Measurements from ENCODE around the gene UBTD2.

UBTD2 gene

GRCh38 chr5:172252501-172252900 is 31.1 kb downstream of the UBTD2 start:
- H3K4me3 ChIP-seq (ENCODE audit: low read depth, low read length), result no peak overlapping the region
- no peak for DNase-seq (ENCODE audit: low read depth)
- no peak for TF ChIP-seq CTCF (conservative IDR thresholded peaks at IDR 0.05; ENCODE audit: low read depth, low read length)

- TF ChIP-seq CTCF (conservative IDR thresholded peaks at IDR 0.05; ENCODE audit: low read depth, low read length), result no peak
- no peak for DNase-seq (ENCODE audit: low read depth)
- H3K4me3 ChIP-seq (ENCODE audit: low read depth, low read length), result no peak overlapping the region
Measured at GRCh38 chr5:172251419-172251818, 32.1 kb downstream of the UBTD2 start.

- DNase-seq (ENCODE audit: low read depth), result peak; percentile 11
- no peak overlapping the region for H3K4me3 ChIP-seq (ENCODE audit: low read depth, low read length)
- no peak for TF ChIP-seq CTCF (conservative IDR thresholded peaks at IDR 0.05; ENCODE audit: low read depth, low read length)
Measured at GRCh38 chr5:172248637-172249036, 34.9 kb downstream of the UBTD2 start.

- H3K4me3 ChIP-seq (ENCODE audit: low read depth, low read length), result no peak overlapping the region
- peak; percentile 4 for DNase-seq (ENCODE audit: low read depth)
- TF ChIP-seq CTCF (conservative IDR thresholded peaks at IDR 0.05; ENCODE audit: low read depth, low read length), result no peak
Measured at GRCh38 chr5:172245703-172246125, 37.9 kb downstream of the UBTD2 start.

- TF ChIP-seq CTCF (conservative IDR thresholded peaks at IDR 0.05; ENCODE audit: low read depth, low read length), result no peak
- no peak overlapping the region for H3K4me3 ChIP-seq (ENCODE audit: low read depth, low read length)
- DNase-seq (ENCODE audit: low read depth), result no peak
Measured at GRCh38 chr5:172245046-172245445, 38.5 kb downstream of the UBTD2 start.

- DNase-seq (ENCODE audit: low read depth), result no peak
- TF ChIP-seq CTCF (conservative IDR thresholded peaks at IDR 0.05; ENCODE audit: low read depth, low read length), result no peak
- H3K4me3 ChIP-seq (ENCODE audit: low read depth, low read length), result no peak overlapping the region
Measured at GRCh38 chr5:172243302-172243701, 40.3 kb downstream of the UBTD2 start.

- DNase-seq (ENCODE audit: low read depth), result no peak
- no peak for TF ChIP-seq CTCF (conservative IDR thresholded peaks at IDR 0.05; ENCODE audit: low read depth, low read length)
- no peak overlapping the region for H3K4me3 ChIP-seq (ENCODE audit: low read depth, low read length)
Measured at GRCh38 chr5:172238334-172238733, 45.2 kb downstream of the UBTD2 start.
